ENCODE data around the gene EMSY. TPM values are rescaled to one million over a fixed set of nuclear protein-coding genes. Genes with fewer than 3 reads are reported as not detected.

The EMSY gene
- total and polyA plus RNA-seq, 9 of the 15 experiments (the other 6 are each of a cell fraction or from before 2014, with no cell fraction given): 12.7 to 25.4 (median 17.9) TPM

DNA sequence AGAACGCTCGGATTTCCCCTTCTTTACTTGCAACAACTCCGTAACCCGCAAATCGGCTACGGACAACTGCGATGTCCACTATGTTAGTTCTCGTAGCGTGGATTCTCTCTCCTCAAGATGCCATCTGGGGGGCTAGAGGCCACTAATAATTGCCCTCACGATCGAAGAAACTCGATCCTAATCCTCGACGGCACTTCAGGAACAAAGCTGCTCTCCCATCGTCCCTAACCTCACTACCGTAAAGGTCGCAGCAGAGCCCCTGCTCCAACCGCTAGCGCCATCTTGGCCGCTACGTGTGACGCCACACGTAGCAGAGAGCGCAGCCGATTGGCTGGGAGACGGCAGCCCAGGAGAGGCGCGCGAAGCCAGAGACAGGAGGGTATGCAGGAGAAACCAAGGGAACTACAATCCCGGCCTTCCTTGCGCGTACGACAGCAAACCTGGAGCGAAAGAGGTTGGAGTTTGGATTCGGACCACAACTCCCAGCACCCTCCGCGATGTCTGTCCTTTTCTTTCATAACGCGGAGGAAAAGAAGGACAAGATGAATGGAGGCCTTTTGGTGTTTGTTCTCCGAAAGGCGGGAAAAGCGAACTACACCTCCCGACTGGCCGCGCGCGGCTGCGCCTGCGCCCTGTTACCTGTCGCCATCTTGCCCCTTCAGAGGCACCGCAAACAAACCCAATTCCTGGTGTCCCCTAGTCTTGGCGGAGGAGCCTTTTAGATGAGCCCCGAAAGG is at the start of gene EMSY (continued):
- peak; percentile 90 for TF ChIP-seq E2F4 (CRISPR knock-in tag; IDR thresholded peaks at IDR 0.05; ENCODE audit: low read depth)
- TF ChIP-seq AFF1 (IDR thresholded peaks at IDR 0.05; ENCODE audit: low read depth in 1 of 2, partially characterized antibody in 2 of 2): peak; percentile 67 to 96
- TF ChIP-seq, protein P1, sequence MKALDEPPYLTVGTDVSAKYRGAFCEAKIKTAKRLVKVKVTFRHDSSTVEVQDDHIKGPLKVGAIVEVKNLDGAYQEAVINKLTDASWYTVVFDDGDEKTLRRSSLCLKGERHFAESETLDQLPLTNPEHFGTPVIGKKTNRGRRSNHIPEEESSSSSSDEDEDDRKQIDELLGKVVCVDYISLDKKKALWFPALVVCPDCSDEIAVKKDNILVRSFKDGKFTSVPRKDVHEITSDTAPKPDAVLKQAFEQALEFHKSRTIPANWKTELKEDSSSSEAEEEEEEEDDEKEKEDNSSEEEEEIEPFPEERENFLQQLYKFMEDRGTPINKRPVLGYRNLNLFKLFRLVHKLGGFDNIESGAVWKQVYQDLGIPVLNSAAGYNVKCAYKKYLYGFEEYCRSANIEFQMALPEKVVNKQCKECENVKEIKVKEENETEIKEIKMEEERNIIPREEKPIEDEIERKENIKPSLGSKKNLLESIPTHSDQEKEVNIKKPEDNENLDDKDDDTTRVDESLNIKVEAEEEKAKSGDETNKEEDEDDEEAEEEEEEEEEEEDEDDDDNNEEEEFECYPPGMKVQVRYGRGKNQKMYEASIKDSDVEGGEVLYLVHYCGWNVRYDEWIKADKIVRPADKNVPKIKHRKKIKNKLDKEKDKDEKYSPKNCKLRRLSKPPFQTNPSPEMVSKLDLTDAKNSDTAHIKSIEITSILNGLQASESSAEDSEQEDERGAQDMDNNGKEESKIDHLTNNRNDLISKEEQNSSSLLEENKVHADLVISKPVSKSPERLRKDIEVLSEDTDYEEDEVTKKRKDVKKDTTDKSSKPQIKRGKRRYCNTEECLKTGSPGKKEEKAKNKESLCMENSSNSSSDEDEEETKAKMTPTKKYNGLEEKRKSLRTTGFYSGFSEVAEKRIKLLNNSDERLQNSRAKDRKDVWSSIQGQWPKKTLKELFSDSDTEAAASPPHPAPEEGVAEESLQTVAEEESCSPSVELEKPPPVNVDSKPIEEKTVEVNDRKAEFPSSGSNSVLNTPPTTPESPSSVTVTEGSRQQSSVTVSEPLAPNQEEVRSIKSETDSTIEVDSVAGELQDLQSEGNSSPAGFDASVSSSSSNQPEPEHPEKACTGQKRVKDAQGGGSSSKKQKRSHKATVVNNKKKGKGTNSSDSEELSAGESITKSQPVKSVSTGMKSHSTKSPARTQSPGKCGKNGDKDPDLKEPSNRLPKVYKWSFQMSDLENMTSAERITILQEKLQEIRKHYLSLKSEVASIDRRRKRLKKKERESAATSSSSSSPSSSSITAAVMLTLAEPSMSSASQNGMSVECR (CRISPR knock-in tag; IDR thresholded peaks at IDR 0.05): peak; percentile 56; the same call in 1 of the 2 replicates
- no peak for TF ChIP-seq ARID2 (IDR thresholded peaks at IDR 0.05)
- TF ChIP-seq CREB1 (IDR thresholded peaks at IDR 0.05): peak; percentile 87
- TF ChIP-seq CREB1 (CRISPR knock-in tag; IDR thresholded peaks at IDR 0.05): peak; percentile 90
- peak; percentile 73 for TF ChIP-seq JUND (IDR thresholded peaks at IDR 0.05; ENCODE audit: borderline replicate concordance, low read depth, low read length)
- no peak; the same call in 2 of the 3 replicates for TF ChIP-seq JUND (tag; IDR thresholded peaks at IDR 0.05; ENCODE audit: borderline replicate concordance, low read depth, low read length)
- no peak for TF ChIP-seq NR3C1 (CRISPR knock-in tag; IDR thresholded peaks at IDR 0.05)
- TF ChIP-seq E2F8 (IDR thresholded peaks at IDR 0.05; ENCODE audit: low read depth, partially characterized antibody): peak; percentile 80
- 0 out of 4 replicates have a peak, but pooled peaks of 1 of the 2 experiments have one; percentile 33 for TF ChIP-seq CSDE1 (IDR thresholded peaks at IDR 0.05)
- TF ChIP-seq FOS (IDR thresholded peaks at IDR 0.05; ENCODE audit: extremely low read depth, insufficient read length): peak; percentile 31
- no peak for TF ChIP-seq ZNF445 (CRISPR knock-in tag; IDR thresholded peaks at IDR 0.05; ENCODE audit: low read depth)
- TF ChIP-seq ILF3 (IDR thresholded peaks at IDR 0.05; ENCODE audit: borderline replicate concordance): no peak

Measured in K562 (cell line).